WTC11 (cell line): ENCODE measurements around the gene UBA3. TPM values are rescaled to one million over a fixed set of nuclear protein-coding genes. Genes with fewer than 3 reads are reported as not detected.

Experiments
- ATAC-seq: fragments of 200-7000 bp; cut with Tn5 transposase; 2 replicates; pipeline ENCODE4 v1.10.0; 2021; ENCODE audit warnings: mild to moderate bottlenecking, moderate library complexity
- CTCF ChIA-PET: fragments of 300-600 bp; sonication (Branson Sonifier 250); formaldehyde crosslinking; loops from one replicate; lab custom pipeline; 2021; ENCODE audit warnings: antibody characterized with exemption; lab: Charles Lee
- POLR2A ChIA-PET: fragments of 350-600 bp; sonication (Branson Sonifier 250); formaldehyde crosslinking; loops from one replicate; lab custom pipeline; 2021; ENCODE audit warnings: antibody characterized with exemption; lab: Charles Lee
- DNase-seq: peaks from one replicate; pipeline ENCODE4 v3.0.0; 2021; ENCODE audit warnings: low spot score
- H3K27ac Mint-ChIP-seq: 2 replicates; pipeline ENCODE4 v1.8.0; 2021; ENCODE audit warnings: mixed read lengths
- H3K27me3 Mint-ChIP-seq: 2 replicates; pipeline ENCODE4 v1.8.0; 2021; ENCODE audit warnings: low read depth, mild to moderate bottlenecking, moderate library complexity, mixed read lengths
- H3K36me3 Mint-ChIP-seq: 2 replicates; pipeline ENCODE4 v1.8.0; 2021; ENCODE audit warnings: mixed read lengths
- H3K4me1 Mint-ChIP-seq: 2 replicates; pipeline ENCODE4 v1.8.0; 2022; ENCODE audit warnings: mixed read lengths
- H3K4me3 Mint-ChIP-seq: 2 replicates; pipeline ENCODE4 v1.8.0; 2021; ENCODE audit warnings: mild to moderate bottlenecking, moderate library complexity, mixed read lengths
- H3K9me3 Mint-ChIP-seq: 2 replicates; pipeline ENCODE4 v1.8.0; 2021; ENCODE audit warnings: mixed read lengths
- CDX4 ChIP-seq: fragments of 250-450 bp; sonication (Bioruptor Pico); IDR thresholded peaks from 2 replicates; pipeline ENCODE4 v1.9.0; 2021; ENCODE audit warnings: moderate library complexity, mild to moderate bottlenecking, inconsistent platforms, borderline replicate concordance
- CREM ChIP-seq: sonication (generic); formaldehyde crosslinking; IDR thresholded peaks from 2 replicates; pipeline ENCODE4 v1.8.1; 2022; ENCODE audit warnings: mild to moderate bottlenecking, missing genetic modification reagents, moderate library complexity
- ELF4 ChIP-seq: sonication (generic); formaldehyde crosslinking; IDR thresholded peaks from 2 replicates; pipeline ENCODE4 v1.8.1; 2022; ENCODE audit warnings: low read depth, mild to moderate bottlenecking, moderate library complexity, missing genetic modification reagents
- ETV6 ChIP-seq: sonication (generic); formaldehyde crosslinking; IDR thresholded peaks from 2 replicates; pipeline ENCODE4 v1.8.1; 2022; ENCODE audit warnings: mild to moderate bottlenecking, missing genetic modification reagents
- FOXJ3 ChIP-seq: sonication (generic); formaldehyde crosslinking; IDR thresholded peaks from 2 replicates; pipeline ENCODE4 v1.9.0; 2021; ENCODE audit warnings: missing genetic modification reagents, mild to moderate bottlenecking, borderline replicate concordance
- JAZF1 ChIP-seq: fragments of 250-450 bp; sonication (Bioruptor Pico); IDR thresholded peaks from 2 replicates; pipeline ENCODE4 v1.9.0; 2021; ENCODE audit warnings: moderate library complexity, mild to moderate bottlenecking, inconsistent platforms
- MYBL2 ChIP-seq: sonication (generic); formaldehyde crosslinking; IDR thresholded peaks from 2 replicates; pipeline ENCODE4 v1.8.1; 2023; ENCODE audit warnings: mild to moderate bottlenecking, moderate library complexity, missing genetic modification reagents
- NFE2L1 ChIP-seq: sonication (generic); formaldehyde crosslinking; IDR thresholded peaks from 2 replicates; pipeline ENCODE4 v1.8.1; 2023; ENCODE audit warnings: missing genetic modification reagents
- NR1H2 ChIP-seq: sonication (generic); formaldehyde crosslinking; IDR thresholded peaks from 2 replicates; pipeline ENCODE4 v1.9.0; 2021; ENCODE audit warnings: mild to moderate bottlenecking, moderate library complexity, missing genetic modification reagents
- NR3C1 ChIP-seq: sonication (generic); formaldehyde crosslinking; conservative IDR thresholded peaks from 2 replicates; pipeline ENCODE4 v1.8.1; 2023; ENCODE audit warnings: low read depth, mild to moderate bottlenecking, missing genetic modification reagents
- PRDM15 ChIP-seq: sonication (generic); formaldehyde crosslinking; IDR thresholded peaks from 2 replicates; pipeline ENCODE4 v1.8.0; 2022; ENCODE audit warnings: missing genetic modification reagents
- SMAD4 ChIP-seq: sonication (generic); formaldehyde crosslinking; IDR thresholded peaks from 2 replicates; pipeline ENCODE4 v1.8.0; 2022; ENCODE audit warnings: mild to moderate bottlenecking, missing genetic modification reagents
- SP1 ChIP-seq: sonication (generic); formaldehyde crosslinking; conservative IDR thresholded peaks from 2 replicates; pipeline ENCODE4 v1.8.1; 2022; ENCODE audit warnings: missing genetic modification reagents
- TCF7 ChIP-seq: sonication (generic); formaldehyde crosslinking; IDR thresholded peaks from 2 replicates; pipeline ENCODE4 v1.8.0; 2022; ENCODE audit warnings: mild to moderate bottlenecking, low read depth, missing genetic modification reagents, moderate library complexity
- TEAD4 ChIP-seq: sonication (generic); formaldehyde crosslinking; IDR thresholded peaks from 2 replicates; pipeline ENCODE4 v1.8.0; 2022; ENCODE audit warnings: mild to moderate bottlenecking, missing genetic modification reagents
- USF1 ChIP-seq: sonication (generic); formaldehyde crosslinking; IDR thresholded peaks from 2 replicates; pipeline ENCODE4 v1.8.0; 2022; ENCODE audit warnings: mild to moderate bottlenecking, missing genetic modification reagents
- ZMAT4 ChIP-seq: fragments of 250-450 bp; sonication (Bioruptor Pico); IDR thresholded peaks from 2 replicates; pipeline ENCODE4 v1.9.0; 2021; ENCODE audit warnings: mild to moderate bottlenecking
- ZNF138 ChIP-seq: sonication (generic); formaldehyde crosslinking; conservative IDR thresholded peaks from 2 replicates; pipeline ENCODE4 v1.8.1; 2022; ENCODE audit warnings: mild to moderate bottlenecking, moderate library complexity, missing genetic modification reagents
- ZNF416 ChIP-seq: fragments of 250-450 bp; sonication (Bioruptor Pico); IDR thresholded peaks from 2 replicates; pipeline ENCODE4 v1.9.0; 2021; ENCODE audit warnings: mild to moderate bottlenecking, inconsistent platforms
- total RNA-seq: library from RNA; stranded (reverse); gene quantifications from 3 replicates; pipeline ENCODE4 v1.2.3, GENCODE V29; 2021
- TF ChIP-seq, protein P1 (sequence below): sonication (generic); formaldehyde crosslinking; IDR thresholded peaks from 2 replicates; pipeline ENCODE4 v1.8.1; 2023; ENCODE audit warnings: mild to moderate bottlenecking, missing genetic modification reagents
- TF ChIP-seq, protein P2 (sequence below): sonication (generic); formaldehyde crosslinking; IDR thresholded peaks from 2 replicates; pipeline ENCODE4 v1.8.1; 2022; ENCODE audit warnings: missing genetic modification reagents, borderline replicate concordance
- TF ChIP-seq, protein P3 (sequence below): sonication (generic); formaldehyde crosslinking; IDR thresholded peaks from 2 replicates; pipeline ENCODE4 v1.8.0; 2022; ENCODE audit warnings: mild to moderate bottlenecking, missing genetic modification reagents

Gene UBA3
- total RNA-seq, 1 experiment from 2014 or later: 75.0 TPM

- TF ChIP-seq PRDM15 (no peak), TCF7 (no peak), SP1 (CRISPR knock-in tag) (no peak), NR3C1 (CRISPR knock-in tag) (no peak), ZNF416 (CRISPR knock-in tag) (no peak)
Measured at GRCh38 chr3:69011096-69011730, 69.0 kb downstream of the UBA3 start (continued).

GRCh38 chr3:69009559-69010410 is 70.4 kb downstream of the UBA3 start:
- H3K4me1 Mint-ChIP-seq: peaks cover 59% of the 10 kb centered on the region
- H3K27ac Mint-ChIP-seq: peak overlapping the region; percentile 94
- H3K4me3 Mint-ChIP-seq: peak overlapping the region; percentile 2; the same call in 1 of the 2 replicates
- peaks cover 37% of the 10 kb centered on the region for H3K36me3 Mint-ChIP-seq
- CTCF ChIA-PET: interaction anchor here (0.7 to 1.9 kb wide), 7 partner anchors 28 to 341 kb away, joined by 3 to 7 read pairs (median 4); no protein-coding TSS in a partner anchor
- H3K9me3 Mint-ChIP-seq: no peaks in the 10 kb centered on the region
- DNase-seq: peak; percentile 26
- H3K27me3 Mint-ChIP-seq: peaks cover 3% of the 10 kb centered on the region; the same call in 1 of the 2 replicates
- POLR2A ChIA-PET: interaction anchor here (0.7 kb wide), 3 partner anchors 153 to 801 kb away, joined by 3 to 8 read pairs (median 5); no protein-coding TSS in a partner anchor
- peak; percentile 78 for ATAC-seq
- TF ChIP-seq, protein P1, sequence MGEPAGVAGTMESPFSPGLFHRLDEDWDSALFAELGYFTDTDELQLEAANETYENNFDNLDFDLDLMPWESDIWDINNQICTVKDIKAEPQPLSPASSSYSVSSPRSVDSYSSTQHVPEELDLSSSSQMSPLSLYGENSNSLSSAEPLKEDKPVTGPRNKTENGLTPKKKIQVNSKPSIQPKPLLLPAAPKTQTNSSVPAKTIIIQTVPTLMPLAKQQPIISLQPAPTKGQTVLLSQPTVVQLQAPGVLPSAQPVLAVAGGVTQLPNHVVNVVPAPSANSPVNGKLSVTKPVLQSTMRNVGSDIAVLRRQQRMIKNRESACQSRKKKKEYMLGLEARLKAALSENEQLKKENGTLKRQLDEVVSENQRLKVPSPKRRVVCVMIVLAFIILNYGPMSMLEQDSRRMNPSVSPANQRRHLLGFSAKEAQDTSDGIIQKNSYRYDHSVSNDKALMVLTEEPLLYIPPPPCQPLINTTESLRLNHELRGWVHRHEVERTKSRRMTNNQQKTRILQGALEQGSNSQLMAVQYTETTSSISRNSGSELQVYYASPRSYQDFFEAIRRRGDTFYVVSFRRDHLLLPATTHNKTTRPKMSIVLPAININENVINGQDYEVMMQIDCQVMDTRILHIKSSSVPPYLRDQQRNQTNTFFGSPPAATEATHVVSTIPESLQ (CRISPR knock-in tag): no peak
- TF ChIP-seq ZNF138 (CRISPR knock-in tag) (no peak), NFE2L1 (CRISPR knock-in tag) (no peak), ZMAT4 (CRISPR knock-in tag) (no peak), CREM (no peak), FOXJ3 (no peak), MYBL2 (CRISPR knock-in tag) (no peak), CDX4 (no peak), USF1 (CRISPR knock-in tag) (no peak), ETV6 (CRISPR knock-in tag) (no peak), TEAD4 (CRISPR knock-in tag) (peak; percentile 75; the same call in 1 of the 2 replicates), NR3C1 (CRISPR knock-in tag) (no peak), JAZF1 (no peak), ELF4 (no peak), NR1H2 (CRISPR knock-in tag) (no peak), SMAD4 (CRISPR knock-in tag) (no peak)
- TF ChIP-seq, protein P2, sequence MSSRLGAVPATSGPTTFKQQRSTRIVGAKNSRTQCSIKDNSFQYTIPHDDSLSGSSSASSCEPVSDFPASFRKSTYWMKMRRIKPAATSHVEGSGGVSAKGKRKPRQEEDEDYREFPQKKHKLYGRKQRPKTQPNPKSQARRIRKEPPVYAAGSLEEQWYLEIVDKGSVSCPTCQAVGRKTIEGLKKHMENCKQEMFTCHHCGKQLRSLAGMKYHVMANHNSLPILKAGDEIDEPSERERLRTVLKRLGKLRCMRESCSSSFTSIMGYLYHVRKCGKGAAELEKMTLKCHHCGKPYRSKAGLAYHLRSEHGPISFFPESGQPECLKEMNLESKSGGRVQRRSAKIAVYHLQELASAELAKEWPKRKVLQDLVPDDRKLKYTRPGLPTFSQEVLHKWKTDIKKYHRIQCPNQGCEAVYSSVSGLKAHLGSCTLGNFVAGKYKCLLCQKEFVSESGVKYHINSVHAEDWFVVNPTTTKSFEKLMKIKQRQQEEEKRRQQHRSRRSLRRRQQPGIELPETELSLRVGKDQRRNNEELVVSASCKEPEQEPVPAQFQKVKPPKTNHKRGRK (CRISPR knock-in tag): no peak
- TF ChIP-seq, protein P3, sequence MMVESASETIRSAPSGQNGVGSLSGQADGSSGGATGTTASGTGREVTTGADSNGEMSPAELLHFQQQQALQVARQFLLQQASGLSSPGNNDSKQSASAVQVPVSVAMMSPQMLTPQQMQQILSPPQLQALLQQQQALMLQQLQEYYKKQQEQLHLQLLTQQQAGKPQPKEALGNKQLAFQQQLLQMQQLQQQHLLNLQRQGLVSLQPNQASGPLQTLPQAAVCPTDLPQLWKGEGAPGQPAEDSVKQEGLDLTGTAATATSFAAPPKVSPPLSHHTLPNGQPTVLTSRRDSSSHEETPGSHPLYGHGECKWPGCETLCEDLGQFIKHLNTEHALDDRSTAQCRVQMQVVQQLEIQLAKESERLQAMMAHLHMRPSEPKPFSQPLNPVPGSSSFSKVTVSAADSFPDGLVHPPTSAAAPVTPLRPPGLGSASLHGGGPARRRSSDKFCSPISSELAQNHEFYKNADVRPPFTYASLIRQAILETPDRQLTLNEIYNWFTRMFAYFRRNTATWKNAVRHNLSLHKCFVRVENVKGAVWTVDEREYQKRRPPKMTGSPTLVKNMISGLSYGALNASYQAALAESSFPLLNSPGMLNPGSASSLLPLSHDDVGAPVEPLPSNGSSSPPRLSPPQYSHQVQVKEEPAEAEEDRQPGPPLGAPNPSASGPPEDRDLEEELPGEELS (CRISPR knock-in tag): no peak
